T-helper 17 cell (primary cell): ENCODE results near the gene SNAP47. TPM values are rescaled to one million over a fixed set of nuclear protein-coding genes. Genes with fewer than 3 reads are reported as not detected.
A peak's percentile ranks its signal among the peaks of the same experiment; 100 is the strongest.

Experiments
- ATAC-seq: fragments of 150-1000 bp; cut with Tn5 transposase; 2 replicates; pipeline ENCODE4 v1.10.0; 2021; ENCODE audit warnings: mild to moderate bottlenecking, moderate library complexity
- DNase-seq, 3 donors: peaks; one replicate each; pipeline versions ENCODE4 v3.0.0 to v3.0.0-alpha.2; 2020 to 2021
- H3K9me3 ChIP-seq: one replicate; pipeline ENCODE4 v1.7.0; 2013; ENCODE audit warnings: low read length, mild to moderate bottlenecking; ENCODE audit not compliant: control insufficient read depth, poor library complexity, severe bottlenecking
- H3K27ac Mint-ChIP-seq: one replicate; pipeline ENCODE4 v1.8.0; 2022; ENCODE audit warnings: mild to moderate bottlenecking, moderate library complexity, mixed read lengths
- H3K27me3 Mint-ChIP-seq: one replicate; pipeline ENCODE4 v1.8.0; 2022; ENCODE audit warnings: mixed read lengths
- H3K36me3 Mint-ChIP-seq: one replicate; pipeline ENCODE4 v1.8.0; 2022; ENCODE audit warnings: low read depth, mixed read lengths
- H3K4me1 Mint-ChIP-seq: one replicate; pipeline ENCODE4 v1.8.0; 2022; ENCODE audit warnings: mild to moderate bottlenecking, mixed read lengths
- H3K4me3 Mint-ChIP-seq: one replicate; pipeline ENCODE4 v1.8.0; 2022; ENCODE audit warnings: mild to moderate bottlenecking, moderate library complexity, mixed read lengths
- total RNA-seq, 4 donors: library from RNA in 2 of 4; stranded (reverse) in 2 of 4; gene quantifications; one replicate each; pipeline ENCODE4 v1.2.3 and lab custom pipeline; 2022 to 2026

The SNAP47 gene
- total RNA-seq, 2 donors from 2014 or later = 20.4 to 23.6 TPM

DNA sequence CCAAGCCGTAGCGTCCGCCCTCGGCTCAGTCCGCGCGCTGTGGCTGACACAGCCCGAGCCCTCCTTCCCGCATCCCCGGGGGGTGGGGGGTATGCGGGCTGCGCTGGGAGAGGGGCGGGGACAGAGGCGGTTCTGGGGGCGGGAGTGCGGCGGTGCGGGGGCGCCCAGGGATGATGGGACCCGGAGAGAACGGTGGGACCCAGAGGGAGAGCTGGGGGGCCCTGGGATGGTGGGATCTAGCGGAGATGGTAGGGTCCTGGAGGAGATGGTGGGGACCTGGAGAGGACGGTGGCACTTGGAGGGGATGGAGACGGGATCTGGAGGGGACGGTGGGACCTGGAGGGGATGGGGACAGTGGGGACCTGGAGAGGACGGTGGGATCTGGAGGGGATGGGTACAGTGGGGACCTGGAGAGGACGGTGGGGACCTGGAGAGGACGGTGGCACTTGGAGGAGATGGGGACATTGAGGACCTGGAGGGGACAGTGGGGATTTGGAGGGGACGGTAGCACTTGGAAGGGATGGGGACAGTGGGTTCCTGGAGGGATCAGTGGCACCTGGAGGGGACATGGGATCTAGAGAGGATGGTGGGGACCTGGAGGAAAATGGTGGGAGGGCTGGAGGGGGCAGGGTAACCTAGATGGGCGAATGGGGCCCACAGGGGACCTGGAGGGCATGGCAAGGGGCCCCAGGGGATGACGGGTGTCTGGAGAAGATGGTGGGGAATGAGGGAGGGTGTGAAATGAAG, 477 bp downstream of the SNAP47 start:
- ATAC-seq (no peak), DNase-seq (no peak)
- H3K27ac Mint-ChIP-seq = peak overlapping the region; percentile 88
- H3K9me3 ChIP-seq = no peaks in the 10 kb centered on the region
- peaks cover 2% of the 10 kb centered on the region for H3K36me3 Mint-ChIP-seq
- peaks cover 37% of the 10 kb centered on the region for H3K4me1 Mint-ChIP-seq
- peak overlapping the region; percentile 95 for H3K4me3 Mint-ChIP-seq
- no peaks in the 10 kb centered on the region for H3K27me3 Mint-ChIP-seq

- Mint-ChIP-seq H3K36me3 (peaks cover 2% of the 10 kb centered on the region), H3K27me3 (no peaks in the 10 kb centered on the region), H3K4me1 (peaks cover 45% of the 10 kb centered on the region), H3K4me3 (peak overlapping the region; percentile 52), H3K27ac (peak overlapping the region; percentile 37)
- ATAC-seq (no peak), DNase-seq (no peak)
- no peaks in the 10 kb centered on the region for H3K9me3 ChIP-seq
Observed at GRCh38 chr1:227736814-227737432, 1.7 kb downstream of the SNAP47 start.

DNA sequence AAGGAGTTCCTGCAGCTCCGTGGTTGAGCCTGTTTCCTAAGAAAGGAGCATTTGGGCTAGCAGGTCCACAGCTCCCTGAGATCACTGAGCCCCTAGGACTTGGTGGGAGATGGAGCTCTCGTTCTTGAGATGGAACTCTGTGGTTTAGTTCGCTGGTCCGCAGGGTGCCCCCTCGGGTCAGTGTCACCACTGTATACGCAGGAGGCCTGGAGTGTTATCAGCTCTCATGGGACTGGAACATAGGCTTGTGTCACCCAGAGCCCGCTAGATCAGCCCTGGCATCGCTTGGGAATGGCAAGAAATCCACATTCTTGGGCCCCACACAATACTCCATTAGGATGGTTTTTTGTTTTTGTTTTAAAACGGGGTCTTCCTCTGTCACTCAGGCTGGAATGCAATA, 3.6 kb downstream of the SNAP47 start:
- DNase-seq (no peak), ATAC-seq (no peak)
- Mint-ChIP-seq H3K27me3 (no peaks in the 10 kb centered on the region), H3K27ac (no peak overlapping the region), H3K4me1 (peaks cover 49% of the 10 kb centered on the region), H3K4me3 (no peak overlapping the region), H3K36me3 (peaks cover 2% of the 10 kb centered on the region)
- no peaks in the 10 kb centered on the region for H3K9me3 ChIP-seq

- peaks cover 56% of the 10 kb centered on the region for H3K4me1 Mint-ChIP-seq
- peak overlapping the region; percentile 75 for H3K27ac Mint-ChIP-seq
- peaks cover 2% of the 10 kb centered on the region for H3K36me3 Mint-ChIP-seq
- ATAC-seq = no peak
- no peaks in the 10 kb centered on the region for H3K9me3 ChIP-seq
- H3K4me3 Mint-ChIP-seq = no peak overlapping the region
- H3K27me3 Mint-ChIP-seq = no peaks in the 10 kb centered on the region
- no peak for DNase-seq
Observed at GRCh38 chr1:227739636-227740035, 4.4 kb downstream of the SNAP47 start.

DNA sequence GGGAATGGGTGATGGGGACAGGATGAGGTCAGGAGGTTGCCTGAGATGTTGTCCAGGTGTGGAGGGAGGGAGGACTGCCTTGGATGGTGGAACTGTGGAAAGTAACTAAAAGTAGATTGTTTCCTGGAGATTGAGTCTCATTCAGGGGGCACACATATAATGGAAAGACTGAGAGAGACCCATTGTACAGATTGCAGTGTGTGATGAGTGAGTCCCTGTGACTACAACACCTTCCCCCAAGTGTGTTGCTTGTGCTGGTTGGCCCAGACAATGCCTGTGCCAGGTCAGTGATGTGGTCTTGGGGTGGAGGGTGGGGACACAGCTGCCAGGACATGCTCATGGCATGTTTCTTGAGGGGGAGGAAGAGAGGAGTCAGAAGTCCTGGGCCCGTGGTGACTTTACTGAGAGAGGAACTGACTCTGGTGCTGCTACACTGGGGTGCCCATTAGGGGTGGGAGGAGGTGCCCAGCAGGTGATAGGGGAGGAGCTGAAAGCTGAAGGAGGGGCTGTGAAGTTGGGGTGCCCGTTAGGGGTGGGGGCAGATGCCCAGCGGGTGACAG, 5.2 kb downstream of the SNAP47 start:
- H3K9me3 ChIP-seq = no peaks in the 10 kb centered on the region
- Mint-ChIP-seq H3K27ac (peak overlapping the region; percentile 75), H3K36me3 (peaks cover 2% of the 10 kb centered on the region), H3K27me3 (no peaks in the 10 kb centered on the region), H3K4me3 (no peak overlapping the region), H3K4me1 (peaks cover 61% of the 10 kb centered on the region)
- ATAC-seq = no peak
- no peak for DNase-seq

DNA sequence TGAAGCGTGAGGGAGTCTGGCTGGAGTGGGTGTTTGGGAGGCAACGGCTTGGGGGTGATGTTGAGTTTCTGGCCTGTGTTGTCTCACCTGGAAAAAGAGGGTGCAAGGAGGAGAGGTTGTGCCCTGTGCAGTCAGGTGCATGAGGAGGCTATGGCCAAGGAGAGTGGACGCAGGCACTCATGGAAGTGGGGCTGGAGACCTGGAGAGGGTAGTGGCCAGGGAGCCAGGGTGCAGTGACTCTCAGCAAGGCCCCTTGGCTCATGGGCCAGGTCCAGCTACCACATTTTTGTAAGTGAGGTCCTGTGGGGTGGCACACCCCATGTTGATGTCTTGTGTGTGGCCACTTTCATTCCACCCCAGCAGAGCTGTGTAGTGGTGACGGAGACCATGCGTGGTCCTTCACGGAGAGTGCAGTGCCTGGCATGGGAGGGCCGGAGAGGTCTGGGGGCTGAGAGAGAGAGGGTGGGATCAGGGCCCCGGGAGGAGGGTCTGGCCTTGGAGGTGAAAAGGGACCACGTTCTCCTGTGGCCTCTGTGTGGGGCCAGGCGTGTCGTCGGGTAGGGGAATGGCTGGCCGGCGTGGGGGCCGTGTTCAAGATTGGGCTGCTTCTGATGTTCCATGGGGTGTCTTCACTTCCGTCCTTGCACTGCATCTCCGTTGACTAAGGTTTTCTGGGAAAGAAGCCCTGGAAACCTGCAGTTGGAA, 6.1 kb downstream of the SNAP47 start:
- ATAC-seq (no peak), DNase-seq (no peak)
- Mint-ChIP-seq H3K4me1 (peaks cover 56% of the 10 kb centered on the region), H3K36me3 (peaks cover 2% of the 10 kb centered on the region), H3K27me3 (no peaks in the 10 kb centered on the region), H3K4me3 (no peak overlapping the region), H3K27ac (peak overlapping the region; percentile 75)
- no peaks in the 10 kb centered on the region for H3K9me3 ChIP-seq

DNA sequence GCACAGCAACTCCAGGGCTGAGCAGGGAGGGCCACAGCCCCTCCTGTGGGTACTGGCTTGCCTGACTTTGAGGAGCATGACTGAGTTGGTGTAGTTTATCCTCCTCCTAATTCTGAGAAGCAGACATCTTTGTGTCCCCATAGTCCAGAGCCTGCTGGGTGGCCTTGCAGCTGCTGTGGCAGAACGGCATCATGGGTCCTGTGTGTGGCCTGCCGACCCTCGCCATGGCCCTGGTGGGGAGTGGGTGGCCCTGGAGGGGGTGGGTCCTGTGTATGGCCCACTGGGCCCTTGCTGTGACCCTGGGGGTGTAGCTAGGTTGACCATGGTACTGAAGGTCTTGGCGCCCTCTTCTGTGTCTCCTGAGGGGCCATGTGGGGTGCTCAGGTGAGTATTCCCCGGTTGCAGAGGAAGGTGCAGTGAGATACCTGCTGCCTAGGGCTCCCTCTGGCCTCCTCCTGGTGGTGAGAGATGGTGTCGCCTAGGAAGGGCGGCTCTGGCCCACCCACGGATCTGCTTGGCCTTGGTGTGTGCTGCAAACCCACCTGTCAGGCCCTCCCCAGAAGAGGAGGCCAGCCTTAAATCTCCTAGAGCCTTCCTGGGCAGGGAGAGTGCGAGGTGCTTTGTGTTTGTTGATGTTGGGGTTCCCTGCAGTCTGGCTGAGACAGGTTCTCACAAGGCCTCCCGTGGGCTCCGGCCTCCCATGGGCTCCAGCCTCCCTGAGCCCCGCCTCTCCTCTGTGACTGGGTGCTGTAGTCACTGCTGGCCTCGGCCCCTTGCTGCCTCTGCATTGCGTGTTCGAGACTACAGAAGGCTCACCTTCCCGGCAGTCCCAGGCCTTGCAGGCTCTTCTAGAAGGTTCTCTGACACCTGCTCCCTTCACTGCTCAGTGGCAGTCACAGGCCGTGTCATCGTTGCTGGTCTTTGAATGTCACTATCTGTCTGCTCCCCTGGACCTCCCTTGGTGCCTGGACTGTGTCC, 7.8 kb downstream of the SNAP47 start:
- no peaks in the 10 kb centered on the region for H3K9me3 ChIP-seq
- no peak for ATAC-seq
- H3K4me3 Mint-ChIP-seq = no peak overlapping the region
- H3K4me1 Mint-ChIP-seq = peaks cover 53% of the 10 kb centered on the region
- no peaks in the 10 kb centered on the region for H3K36me3 Mint-ChIP-seq
- DNase-seq = no peak
- no peaks in the 10 kb centered on the region for H3K27me3 Mint-ChIP-seq
- H3K27ac Mint-ChIP-seq = peak overlapping the region; percentile 6

DNA sequence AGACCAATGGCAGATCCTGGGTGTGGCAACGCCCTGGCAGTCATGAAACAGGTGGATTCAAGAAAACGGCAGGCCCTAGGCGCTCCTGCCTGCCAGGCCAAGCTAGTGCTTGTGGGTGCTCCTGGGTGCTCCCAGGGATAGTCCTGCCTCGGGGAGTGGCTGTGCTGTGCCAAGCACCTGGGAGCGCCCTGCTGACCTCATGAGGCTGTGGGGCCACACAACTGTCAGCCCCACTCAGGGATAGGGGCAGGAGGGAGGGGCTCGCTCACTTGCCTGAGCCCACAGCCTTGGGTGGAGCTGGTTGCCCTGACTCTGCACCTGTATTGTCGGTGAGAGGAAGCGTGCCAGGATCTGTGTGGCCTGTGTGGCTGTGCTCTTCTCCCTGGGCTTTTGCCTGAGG, 9.4 kb downstream of the SNAP47 start:
- Mint-ChIP-seq H3K36me3 (peaks cover 3% of the 10 kb centered on the region), H3K27ac (peak overlapping the region; percentile 82), H3K4me1 (peaks cover 56% of the 10 kb centered on the region), H3K4me3 (no peak overlapping the region), H3K27me3 (no peaks in the 10 kb centered on the region)
- ATAC-seq (no peak), DNase-seq (no peak)
- no peaks in the 10 kb centered on the region for H3K9me3 ChIP-seq

DNA sequence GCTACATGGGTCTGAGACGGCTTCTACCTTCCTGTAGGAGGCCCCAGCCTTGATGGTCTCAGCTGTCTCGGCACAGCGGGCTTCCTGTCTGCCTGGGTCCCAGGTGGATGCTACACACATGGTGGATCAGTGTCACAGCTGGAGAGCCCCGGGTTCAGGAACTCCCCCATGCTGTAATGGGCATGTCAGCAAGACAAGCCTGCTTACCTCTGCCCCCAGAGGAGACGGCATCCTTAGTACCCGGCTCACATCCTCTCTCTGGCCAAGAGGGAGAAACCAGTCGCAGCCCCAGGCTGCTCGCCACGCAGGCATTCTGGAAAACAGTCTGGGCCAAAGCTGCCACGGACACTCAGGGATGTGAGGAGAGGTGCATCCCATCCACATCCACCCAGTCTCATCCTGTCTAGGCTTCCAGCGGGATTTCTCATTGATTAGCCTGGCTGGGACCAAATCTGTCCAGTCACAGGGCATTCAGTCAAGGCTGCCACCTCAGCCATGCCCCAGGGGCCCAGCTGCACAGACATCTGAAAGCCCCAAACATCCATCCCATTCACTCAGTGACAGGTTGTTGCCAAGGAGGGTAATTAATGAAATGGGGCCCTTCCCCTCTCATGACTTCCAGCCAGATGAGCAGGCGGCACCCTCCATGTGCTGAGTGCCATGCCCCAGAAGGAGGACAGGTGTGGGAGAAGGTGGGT, 10.5 kb downstream of the SNAP47 start:
- Mint-ChIP-seq H3K4me3 (no peak overlapping the region), H3K4me1 (peaks cover 49% of the 10 kb centered on the region), H3K27ac (peak overlapping the region; percentile 94), H3K27me3 (no peaks in the 10 kb centered on the region), H3K36me3 (peaks cover 3% of the 10 kb centered on the region)
- ATAC-seq = no peak
- no peak for DNase-seq
- H3K9me3 ChIP-seq = no peaks in the 10 kb centered on the region

GRCh38 chr1:227746676-227747075, 11.4 kb downstream of the SNAP47 start:
- H3K9me3 ChIP-seq = no peaks in the 10 kb centered on the region
- H3K36me3 Mint-ChIP-seq = peaks cover 6% of the 10 kb centered on the region
- H3K4me1 Mint-ChIP-seq = peaks cover 46% of the 10 kb centered on the region
- no peak for DNase-seq
- ATAC-seq = no peak
- H3K27ac Mint-ChIP-seq = peak overlapping the region; percentile 94
- no peaks in the 10 kb centered on the region for H3K27me3 Mint-ChIP-seq
- no peak overlapping the region for H3K4me3 Mint-ChIP-seq

DNA sequence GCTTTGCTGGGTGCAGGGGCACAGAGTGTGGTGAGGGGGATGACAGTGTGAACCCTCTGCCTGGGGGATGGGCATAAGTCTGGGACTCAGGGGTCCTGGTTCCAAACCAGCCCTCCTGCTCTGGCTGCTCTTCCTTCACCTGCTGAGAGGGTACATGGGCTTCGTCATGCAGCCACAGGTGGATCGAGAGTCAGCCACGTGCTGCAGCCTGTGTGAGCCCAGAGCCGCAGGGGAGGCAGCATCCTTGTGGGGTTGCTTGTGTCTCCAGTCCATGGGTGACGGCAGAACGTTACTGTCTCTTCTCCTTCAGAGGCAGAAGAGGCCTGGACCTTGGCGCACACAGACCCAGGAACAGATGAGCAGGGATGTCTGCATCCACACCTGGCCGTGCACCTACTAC, 12.1 kb downstream of the SNAP47 start:
- Mint-ChIP-seq H3K27ac (peak overlapping the region; percentile 94), H3K4me1 (peaks cover 45% of the 10 kb centered on the region), H3K4me3 (no peak overlapping the region), H3K27me3 (no peaks in the 10 kb centered on the region), H3K36me3 (peaks cover 6% of the 10 kb centered on the region)
- ATAC-seq (no peak), DNase-seq (no peak)
- no peaks in the 10 kb centered on the region for H3K9me3 ChIP-seq

GRCh38 chr1:227747948-227748495, 12.8 kb downstream of the SNAP47 start:
- Mint-ChIP-seq H3K36me3 (peaks cover 6% of the 10 kb centered on the region), H3K4me1 (peaks cover 40% of the 10 kb centered on the region), H3K4me3 (peak overlapping the region; percentile 88), H3K27me3 (no peaks in the 10 kb centered on the region), H3K27ac (peak overlapping the region; percentile 94)
- ATAC-seq (no peak), DNase-seq (no peak)
- H3K9me3 ChIP-seq = no peaks in the 10 kb centered on the region
